GM06990 (cell line): ENCODE results near the gene YIPF1.
A peak's percentile ranks its signal among the peaks of the same experiment; 100 is the strongest.

Experiments used
- DNase-seq: peaks from one replicate; pipeline ENCODE4 v3.0.0-alpha.2; 2011; ENCODE audit not compliant: insufficient read length; ENCODE audit errors: extremely low read depth
- H3K27me3 ChIP-seq: replicated peaks from 2 replicates; pipeline ENCODE4 v1.6.0; 2011; ENCODE audit warnings: low read length; ENCODE audit not compliant: control insufficient read depth, insufficient read depth
- H3K36me3 ChIP-seq: 2 replicates; pipeline ENCODE4 v1.5.1; 2011; ENCODE audit warnings: low read length; ENCODE audit not compliant: control insufficient read depth, insufficient read depth
- H3K4me3 ChIP-seq: replicated peaks from 2 replicates; pipeline ENCODE4 v1.5.1; 2011; ENCODE audit warnings: low read depth, mild to moderate bottlenecking, control low read depth, low read length
- CTCF ChIP-seq: IDR thresholded peaks from 2 replicates; pipeline ENCODE4 v1.5.1; 2011; ENCODE audit warnings: low read length, control low read depth, mild to moderate bottlenecking, inconsistent platforms; ENCODE audit not compliant: insufficient read depth, poor library complexity, severe bottlenecking

YIPF1 gene

GRCh38 chr1:53850082-53850673, 39.4 kb downstream of the YIPF1 start:
- TF ChIP-seq CTCF: no peak
- peaks cover 3% of the 10 kb centered on the region for H3K36me3 ChIP-seq
- H3K27me3 ChIP-seq: no peaks in the 10 kb centered on the region
- H3K4me3 ChIP-seq: no peak overlapping the region
- DNase-seq: no peak

GRCh38 chr1:53847980-53848379, 41.6 kb downstream of the YIPF1 start:
- no peak overlapping the region for H3K4me3 ChIP-seq
- H3K27me3 ChIP-seq: no peaks in the 10 kb centered on the region
- no peak for DNase-seq
- H3K36me3 ChIP-seq: no peaks in the 10 kb centered on the region; the same call in 1 of the 2 replicates
- no peak for TF ChIP-seq CTCF

GRCh38 chr1:53842347-53842746, 47.2 kb downstream of the YIPF1 start:
- no peak overlapping the region for H3K4me3 ChIP-seq
- H3K36me3 ChIP-seq: no peaks in the 10 kb centered on the region
- no peaks in the 10 kb centered on the region for H3K27me3 ChIP-seq
- no peak for TF ChIP-seq CTCF
- no peak for DNase-seq

- TF ChIP-seq CTCF: no peak
- H3K4me3 ChIP-seq: peak overlapping the region; percentile 99
- DNase-seq: no peak
These were observed 51.0 kb downstream of the YIPF1 start for GRCh38 chr1:53838654-53838974.

GRCh38 chr1:53837924-53838653, 51.5 kb downstream of the YIPF1 start, which contains the start of gene NDC1:
Gene NDC1, minus strand, starts transcription at chr1:53838296. Its CDS starts 35 bp downstream, at chr1:53838261.
- Histone ChIP-seq H3K27me3 (no peaks in the 10 kb centered on the region), H3K4me3 (peak within 1 kb of the TSS; percentile 99), H3K36me3 (no peaks in the 10 kb centered on the region)
- no peak for TF ChIP-seq CTCF
- DNase-seq: peak; percentile 95

More at GRCh38 chr1:53838654-53838974, 51.0 kb downstream of the YIPF1 start:
- Histone ChIP-seq H3K27me3 (no peaks in the 10 kb centered on the region), H3K36me3 (no peaks in the 10 kb centered on the region)

- TF ChIP-seq CTCF: no peak
- Histone ChIP-seq H3K27me3 (no peaks in the 10 kb centered on the region), H3K36me3 (no peaks in the 10 kb centered on the region), H3K4me3 (peak overlapping the region; percentile 99)
- no peak for DNase-seq
These were observed 52.0 kb downstream of the YIPF1 start for GRCh38 chr1:53837646-53837923.
